Breast epithelium (tissue), 4 donors: ENCODE measurements around the gene KIAA0232. TPM values are rescaled to one million over a fixed set of nuclear protein-coding genes. Genes with fewer than 3 reads are reported as not detected.

ENCODE experiments used
- DNase-seq, 2 donors: peaks; one replicate each; pipeline ENCODE4 v3.0.0-alpha.2; 2019; ENCODE audit warnings: low spot score in 2 of 2
- H3K27ac ChIP-seq, 2 donors: fragments of 200-600 bp; sonication (generic) in 1 of 2; one replicate each; pipeline ENCODE4 v1.5.1; 2016 to 2019; ENCODE audit warnings: mild to moderate bottlenecking in 1 of 2
- H3K27me3 ChIP-seq, 2 donors: fragments of 200-600 bp; sonication (generic) in 1 of 2; one replicate each; pipeline versions ENCODE4 v1.5.1 to v1.6.0; 2017 to 2019; ENCODE audit warnings: control low read depth in 1 of 2, mild to moderate bottlenecking in 1 of 2
- H3K36me3 ChIP-seq: fragments of 200-600 bp; one replicate; pipeline ENCODE4 v1.5.1; 2019
- H3K4me1 ChIP-seq, 2 donors: fragments of 200-600 bp; sonication (generic); one replicate each; pipeline ENCODE4 v1.5.1; 2016 to 2019; ENCODE audit warnings: control low read depth in 1 of 2
- H3K4me3 ChIP-seq, 3 donors: fragments of 200-600 bp; sonication (generic); 1 replicate in 2 of 3; 2 replicates in 1 of 3; pipeline ENCODE4 v1.5.1; 2016 to 2019; ENCODE audit warnings: mild to moderate bottlenecking in 3 of 3, moderate library complexity in 2 of 3
- H3K9me3 ChIP-seq, 2 donors: fragments of 200-600 bp; sonication (generic) in 1 of 2; one replicate each; pipeline ENCODE4 v1.5.1; 2016 to 2019; ENCODE audit warnings: control low read depth in 1 of 2
- CTCF ChIP-seq, 3 donors: fragments of 450-650 bp; IDR thresholded peaks; one replicate each; pipeline ENCODE4 v1.5.1; 2016 to 2017; ENCODE audit warnings: antibody characterized with exemption in 3 of 3, mild to moderate bottlenecking in 3 of 3, moderate library complexity in 3 of 3
- POLR2A ChIP-seq: fragments of 450-650 bp; IDR thresholded peaks from one replicate; pipeline ENCODE4 v1.6.1; 2016; ENCODE audit warnings: antibody characterized with exemption, mild to moderate bottlenecking, moderate library complexity
- POLR2AphosphoS5 ChIP-seq, 3 donors: sonication (generic); formaldehyde crosslinking; IDR thresholded peaks; one replicate each; pipeline ENCODE4 v1.6.1; 2017; ENCODE audit warnings: antibody characterized with exemption in 3 of 3
- intact Hi-C: fragments of 100-400 bp; cut with DNase I; formaldehyde crosslinking; loops from one replicate; pipeline ENCODE4 v1.15.1; 2023; ENCODE audit warnings: low total_unique reads
- total RNA-seq, 3 donors: library from RNA; depleted of rRNA; stranded (reverse); fragments of >200 nt; gene quantifications; one replicate each; pipeline ENCODE4 v1.1.0, GENCODE V29; 2016

Gene KIAA0232
- total RNA-seq, 3 donors from 2014 or later: 31.5 to 40.8 (median 31.7) TPM

DNA sequence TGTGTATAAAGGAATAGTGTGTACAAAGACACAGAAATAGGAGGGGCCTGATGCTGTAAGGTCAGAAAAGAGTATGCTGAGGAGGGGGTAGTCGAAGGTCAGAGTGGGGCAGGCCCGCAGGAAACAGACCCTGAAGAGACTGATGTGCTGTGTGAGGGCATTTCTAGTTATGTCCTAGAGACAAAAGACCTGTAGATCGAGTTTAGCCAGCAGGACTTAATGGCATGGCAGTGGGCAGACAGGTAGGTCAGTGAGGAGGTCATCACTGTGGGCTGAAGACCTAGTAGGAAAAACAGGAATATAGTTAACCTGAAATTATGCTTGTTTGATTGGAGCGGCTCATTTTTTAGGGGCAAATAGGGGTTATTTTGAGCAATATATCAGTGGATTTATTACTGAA, 57.1 kb downstream of the KIAA0232 start:
- DNase-seq: no peak
- Histone ChIP-seq H3K4me1 (no peaks in the 10 kb centered on the region), H3K27ac (no peak overlapping the region), H3K4me3 (no peak overlapping the region), H3K36me3 (no peaks in the 10 kb centered on the region), H3K9me3 (no peaks in the 10 kb centered on the region), H3K27me3 (no peaks in the 10 kb centered on the region)
- TF ChIP-seq CTCF (IDR thresholded peaks at IDR 0.05) (no peak), POLR2AphosphoS5 (IDR thresholded peaks at IDR 0.05) (no peak), POLR2A (no peak)
- intact Hi-C loops: no loop called here

- TF ChIP-seq POLR2AphosphoS5 (IDR thresholded peaks at IDR 0.05) (no peak), POLR2A (no peak), CTCF (IDR thresholded peaks at IDR 0.05) (no peak)
- H3K27ac ChIP-seq: no peak overlapping the region
- H3K27me3 ChIP-seq: no peaks in the 10 kb centered on the region
- intact Hi-C loops: no loop called here
- H3K9me3 ChIP-seq: no peaks in the 10 kb centered on the region
- H3K4me3 ChIP-seq: no peak overlapping the region
- DNase-seq: no peak
- no peaks in the 10 kb centered on the region for H3K36me3 ChIP-seq
- no peaks in the 10 kb centered on the region for H3K4me1 ChIP-seq
Observed at GRCh38 chr4:6840062-6840976, 57.8 kb downstream of the KIAA0232 start.

GRCh38 chr4:6845027-6845426, 62.5 kb downstream of the KIAA0232 start:
- intact Hi-C loops: loop anchor here (5.0 kb wide), 1 partner anchor 547 kb away; no protein-coding TSS in a partner anchor

GRCh38 chr4:6845574-6845973, 63.0 kb downstream of the KIAA0232 start:
- no peak for DNase-seq
- Histone ChIP-seq H3K4me3 (no peak overlapping the region), H3K4me1 (no peaks in the 10 kb centered on the region), H3K27me3 (no peaks in the 10 kb centered on the region), H3K9me3 (no peaks in the 10 kb centered on the region), H3K27ac (no peak overlapping the region), H3K36me3 (no peaks in the 10 kb centered on the region)
- TF ChIP-seq POLR2AphosphoS5 (IDR thresholded peaks at IDR 0.05): no peak
- TF ChIP-seq POLR2A: no peak
- no peak for TF ChIP-seq CTCF (IDR thresholded peaks at IDR 0.05)
- intact Hi-C loops: loop anchor here (5.0 kb wide), 1 partner anchor 547 kb away; no protein-coding TSS in a partner anchor

More at GRCh38 chr4:6845027-6845426, 62.5 kb downstream of the KIAA0232 start:
- no peaks in the 10 kb centered on the region for H3K9me3 ChIP-seq
- H3K36me3 ChIP-seq: no peaks in the 10 kb centered on the region
- H3K4me1 ChIP-seq: no peaks in the 10 kb centered on the region
- no peak overlapping the region for H3K27ac ChIP-seq
- no peak for DNase-seq
- no peak for TF ChIP-seq POLR2AphosphoS5 (IDR thresholded peaks at IDR 0.05)
- TF ChIP-seq CTCF (IDR thresholded peaks at IDR 0.05): no peak
- no peak for TF ChIP-seq POLR2A
- no peak overlapping the region for H3K4me3 ChIP-seq
- no peaks in the 10 kb centered on the region for H3K27me3 ChIP-seq

DNA sequence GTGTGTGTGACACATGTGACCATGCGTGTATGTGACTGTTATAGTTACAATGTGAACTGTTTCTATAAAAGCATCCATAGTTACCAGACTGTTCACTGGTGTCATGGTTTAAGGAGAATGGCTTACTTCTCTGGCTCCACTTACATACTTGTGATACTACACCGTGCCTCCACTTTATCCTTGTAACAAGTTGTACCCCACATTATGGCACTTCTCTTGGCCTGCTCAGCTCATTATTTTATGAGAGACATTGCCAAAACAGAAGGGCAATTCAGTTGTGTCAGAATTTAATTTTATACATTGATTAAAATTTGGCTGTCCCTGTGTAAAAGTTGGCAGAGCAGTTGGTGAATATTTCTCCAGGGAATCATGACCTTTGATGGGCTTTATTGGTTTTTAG, 64.7 kb downstream of the KIAA0232 start:
- H3K9me3 ChIP-seq: peaks cover 0 to under 1% of the 10 kb centered on the region in 2 donors

More for the DNA sequence above, 64.7 kb downstream of the KIAA0232 start:
- Histone ChIP-seq H3K4me1 (no peaks in the 10 kb centered on the region), H3K4me3 (no peak overlapping the region), H3K27ac (no peak overlapping the region), H3K27me3 (no peaks in the 10 kb centered on the region), H3K36me3 (no peaks in the 10 kb centered on the region)
- intact Hi-C loops: loop anchor here (5.0 kb wide), 1 partner anchor 545 kb away; no protein-coding TSS in a partner anchor
- DNase-seq: no peak
- TF ChIP-seq POLR2A (no peak), CTCF (IDR thresholded peaks at IDR 0.05) (no peak), POLR2AphosphoS5 (IDR thresholded peaks at IDR 0.05) (no peak)
